D721Med (cell line): ENCODE results near the gene ITGAV.

ENCODE experiments used
- DNase-seq: peaks from one replicate; pipeline ENCODE4 v3.0.0; 2011; ENCODE audit warnings: low spot score; ENCODE audit not compliant: insufficient read length
- FAIRE-seq: peaks from 2 replicates; lab custom pipeline; 2011; peaks lifted over from hg19 to GRCh38; lab: Jason Lieb, UNC
- TF ChIP-seq, protein P1 (sequence below): IDR thresholded peaks from 2 replicates; pipeline ENCODE4 v1.5.1; 2012; ENCODE audit warnings: mild to moderate bottlenecking, control low read depth; ENCODE audit not compliant: insufficient read depth; ENCODE audit errors: missing control alignments

The ITGAV gene

DNA sequence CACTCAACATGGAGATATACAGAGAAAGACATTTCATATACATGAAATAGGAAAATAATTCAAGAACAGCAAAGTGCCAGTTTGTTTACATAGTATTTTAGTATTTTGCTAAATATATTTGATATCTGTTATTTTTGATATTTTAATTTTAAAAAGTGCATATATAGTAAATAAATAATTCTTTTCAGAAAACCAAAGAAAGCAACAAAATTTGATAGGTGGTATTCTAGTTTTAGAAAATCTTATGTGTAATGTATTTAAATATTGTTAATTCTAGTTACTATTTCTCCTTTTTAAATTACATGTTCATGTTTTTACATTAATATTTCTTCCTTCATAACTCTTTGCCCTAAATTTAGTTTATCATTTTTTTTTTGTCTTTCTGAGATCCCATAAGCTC lies 69.5 kb downstream of the ITGAV start:
- TF ChIP-seq, protein P1, sequence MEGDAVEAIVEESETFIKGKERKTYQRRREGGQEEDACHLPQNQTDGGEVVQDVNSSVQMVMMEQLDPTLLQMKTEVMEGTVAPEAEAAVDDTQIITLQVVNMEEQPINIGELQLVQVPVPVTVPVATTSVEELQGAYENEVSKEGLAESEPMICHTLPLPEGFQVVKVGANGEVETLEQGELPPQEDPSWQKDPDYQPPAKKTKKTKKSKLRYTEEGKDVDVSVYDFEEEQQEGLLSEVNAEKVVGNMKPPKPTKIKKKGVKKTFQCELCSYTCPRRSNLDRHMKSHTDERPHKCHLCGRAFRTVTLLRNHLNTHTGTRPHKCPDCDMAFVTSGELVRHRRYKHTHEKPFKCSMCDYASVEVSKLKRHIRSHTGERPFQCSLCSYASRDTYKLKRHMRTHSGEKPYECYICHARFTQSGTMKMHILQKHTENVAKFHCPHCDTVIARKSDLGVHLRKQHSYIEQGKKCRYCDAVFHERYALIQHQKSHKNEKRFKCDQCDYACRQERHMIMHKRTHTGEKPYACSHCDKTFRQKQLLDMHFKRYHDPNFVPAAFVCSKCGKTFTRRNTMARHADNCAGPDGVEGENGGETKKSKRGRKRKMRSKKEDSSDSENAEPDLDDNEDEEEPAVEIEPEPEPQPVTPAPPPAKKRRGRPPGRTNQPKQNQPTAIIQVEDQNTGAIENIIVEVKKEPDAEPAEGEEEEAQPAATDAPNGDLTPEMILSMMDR = no peak
- FAIRE-seq (no peak), DNase-seq (no peak)

DNA sequence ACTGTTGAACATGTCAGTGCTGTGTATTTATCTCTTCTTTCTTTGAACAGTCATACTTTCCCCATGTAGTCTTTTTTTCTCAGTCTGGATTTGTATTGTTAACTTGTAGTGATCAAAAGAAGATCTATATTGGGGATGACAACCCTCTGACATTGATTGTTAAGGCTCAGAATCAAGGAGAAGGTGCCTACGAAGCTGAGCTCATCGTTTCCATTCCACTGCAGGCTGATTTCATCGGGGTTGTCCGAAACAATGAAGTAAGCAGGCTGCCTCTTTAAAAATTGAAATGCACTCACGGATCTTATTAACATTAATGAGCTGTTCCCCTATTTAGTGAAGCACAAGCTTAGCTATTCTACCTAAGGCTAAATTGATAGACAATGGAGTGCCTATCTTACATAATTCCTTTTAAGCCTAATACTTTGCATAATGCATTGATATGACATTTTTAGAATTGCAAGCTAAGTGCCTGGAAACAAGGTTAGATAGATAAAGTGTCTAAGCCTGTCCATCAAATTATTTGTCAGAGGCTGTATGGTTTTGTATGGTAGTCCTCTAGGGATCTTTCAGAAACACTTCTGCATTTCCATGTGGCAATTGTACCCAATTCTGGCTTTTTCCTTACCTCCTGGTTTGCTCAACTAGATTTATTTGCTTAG lies 74.7 kb downstream of the ITGAV start:
- no peak for DNase-seq
- no peak for FAIRE-seq
- TF ChIP-seq, protein P1 = no peak

DNA sequence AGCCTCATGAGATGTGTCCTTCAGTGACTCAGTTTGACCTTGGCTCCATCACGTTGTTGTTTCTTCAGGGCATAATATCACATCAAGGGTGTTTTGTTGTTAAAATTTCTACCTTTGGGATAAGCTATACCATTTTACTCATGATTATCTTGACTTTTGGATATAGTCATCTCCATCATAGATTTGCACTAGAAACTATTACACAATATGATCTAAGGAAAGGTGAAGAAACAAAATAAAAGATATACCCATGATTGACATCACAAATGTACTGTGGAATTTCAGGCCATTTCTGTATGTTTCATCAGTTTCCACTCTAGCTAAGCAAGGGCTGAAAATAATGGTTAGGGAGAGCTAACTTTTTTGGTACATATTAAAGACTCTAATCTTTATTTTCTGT lies 79.3 kb downstream of the ITGAV start:
- no peak for FAIRE-seq
- TF ChIP-seq, protein P1 = no peak

DNA sequence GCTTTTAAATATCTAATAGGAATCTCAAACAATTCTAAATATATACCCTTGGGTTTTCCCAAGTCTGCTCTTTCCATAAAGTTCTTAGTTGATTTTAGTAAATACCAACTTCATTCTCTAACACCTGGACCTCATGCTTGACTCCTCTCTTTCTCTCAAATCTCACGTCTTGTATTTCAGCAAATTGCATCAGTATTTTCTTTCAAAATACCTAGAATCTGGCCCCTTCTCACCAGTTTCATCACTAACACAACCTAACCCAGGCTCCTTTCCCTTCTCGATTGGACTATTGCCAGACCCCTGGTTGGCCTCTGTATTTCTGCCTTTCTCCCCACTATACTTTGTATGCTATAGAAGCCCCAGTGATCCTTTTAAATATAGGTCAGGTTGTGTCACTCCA lies 81.0 kb downstream of the ITGAV start:
- no peak for FAIRE-seq
- DNase-seq = no peak
- TF ChIP-seq, protein P1 = no peak

More for the DNA sequence above, 79.3 kb downstream of the ITGAV start:
- DNase-seq = no peak

DNA sequence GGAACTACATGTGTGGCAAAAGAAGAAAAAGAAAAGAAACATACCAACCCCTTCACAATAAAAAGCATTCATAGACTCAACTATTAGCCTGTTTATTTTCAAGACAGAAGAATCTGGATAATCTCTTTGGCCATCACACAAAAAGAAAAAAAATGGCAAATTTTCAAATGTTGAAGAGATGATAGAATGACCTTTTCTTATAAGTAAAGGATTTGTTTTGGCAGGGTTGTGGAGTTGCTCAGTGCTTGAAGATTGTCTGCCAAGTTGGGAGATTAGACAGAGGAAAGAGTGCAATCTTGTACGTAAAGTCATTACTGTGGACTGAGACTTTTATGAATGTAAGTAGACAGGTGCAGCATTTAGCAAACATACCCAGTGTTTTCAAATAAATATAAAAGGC lies 85.5 kb downstream of the ITGAV start:
- DNase-seq (no peak), FAIRE-seq (no peak)
- TF ChIP-seq, protein P1 = no peak

DNA sequence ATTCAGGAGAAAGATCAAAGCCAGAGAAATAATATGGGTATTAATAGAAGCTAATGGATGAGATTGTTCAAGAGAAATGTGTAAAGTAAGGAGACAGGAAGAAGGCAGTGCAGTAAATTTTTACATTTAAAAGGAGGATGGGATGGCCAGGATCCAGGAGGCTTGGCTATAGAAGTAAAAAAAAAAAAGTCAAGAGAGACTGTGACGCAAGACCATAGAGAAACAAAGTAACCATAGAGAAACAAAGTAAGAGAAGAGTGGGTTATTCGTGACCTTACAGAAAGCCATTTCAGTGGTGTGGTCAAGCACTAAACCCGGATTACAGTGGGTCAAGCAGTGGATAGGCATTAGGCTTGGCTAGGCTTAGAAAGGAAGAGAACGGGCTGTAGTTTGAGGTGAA lies 93.5 kb downstream of the ITGAV start:
- no peak for DNase-seq
- no peak for FAIRE-seq
- TF ChIP-seq, protein P1 = no peak

DNA sequence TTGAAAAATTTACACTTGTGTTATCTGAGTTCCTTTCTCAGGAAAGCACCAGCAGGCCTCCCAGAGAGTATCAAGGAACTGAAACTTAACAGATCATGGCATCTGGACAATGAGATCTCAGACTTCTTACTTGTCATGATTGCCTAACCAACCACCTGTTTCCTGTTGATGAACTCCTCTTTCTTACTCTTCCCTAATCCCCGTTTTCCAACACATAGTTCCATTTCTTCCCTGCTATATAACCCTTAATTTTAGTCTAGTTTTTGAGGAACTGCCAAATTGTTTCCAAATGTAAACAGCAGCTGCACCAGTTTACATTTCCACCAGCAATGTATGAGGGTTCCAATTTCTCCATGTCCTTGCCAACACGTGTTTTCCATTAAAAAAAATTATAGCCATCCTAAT lies 98.0 kb downstream of the ITGAV start:
- no peak for FAIRE-seq
- DNase-seq = no peak

More for the DNA sequence above, 98.0 kb downstream of the ITGAV start:
- TF ChIP-seq, protein P1 = no peak
